B cell (primary cell): ENCODE measurements around the gene SFMBT1. TPM values are rescaled to one million over a fixed set of nuclear protein-coding genes. Genes with fewer than 3 reads are reported as not detected.

ENCODE experiments used
- ATAC-seq: fragments of 200-7000 bp; cut with Tn5 transposase; one replicate; pipeline ENCODE4 v1.10.0; 2021; ENCODE audit warnings: low read depth, mild to moderate bottlenecking, moderate number of reproducible peaks, moderate library complexity
- CTCF ChIA-PET: fragments of 350-600 bp; sonication (Branson Sonifier 250); formaldehyde crosslinking; loops from one replicate; lab custom pipeline; 2021; ENCODE audit warnings: antibody characterized with exemption, inconsistent platforms; lab: Charles Lee
- POLR2A ChIA-PET: fragments of 350-600 bp; sonication (Branson Sonifier 250); formaldehyde crosslinking; loops from one replicate; lab custom pipeline; 2021; ENCODE audit warnings: antibody characterized with exemption; lab: Charles Lee
- DNase-seq: peaks from one replicate; pipeline ENCODE4 v3.0.0; 2013
- H2AFZ ChIP-seq: 2 replicates; pipeline ENCODE4 v1.6.1; 2012; ENCODE audit warnings: mild to moderate bottlenecking, low read depth, low read length; ENCODE audit not compliant: insufficient read depth, poor library complexity, severe bottlenecking
- H3K27ac ChIP-seq, 2 donors: 1 replicate in 1 of 2; 2 replicates in 1 of 2; pipeline ENCODE4 v1.5.1; 2012 to 2013; ENCODE audit warnings: low read length in 2 of 2, mild to moderate bottlenecking in 2 of 2, moderate library complexity in 1 of 2
- H3K27me3 ChIP-seq, 4 experiments: fragments of 200-600 bp in 1 of 4; sonication (generic) in 1 of 4; replicated peaks in 1 of 4; 1 replicate in 2 of 4; 2 replicates in 2 of 4; pipeline versions ENCODE4 v1.6.1 to v1.7.0; 2013 to 2016; ENCODE audit warnings: low read length in 3 of 4, mild to moderate bottlenecking in 2 of 4, mixed read lengths in 1 of 4, moderate library complexity in 1 of 4; ENCODE audit not compliant: insufficient read depth in 4 of 4, control insufficient read depth in 3 of 4; ENCODE audit errors: control extremely low read depth in 1 of 4
- H3K36me3 ChIP-seq, 2 experiments: replicated peaks in 1 of 2; 1 replicate in 1 of 2; 2 replicates in 1 of 2; pipeline versions ENCODE4 v1.6.1 to v1.7.1; 2013; ENCODE audit warnings: low read length in 1 of 2; ENCODE audit not compliant: insufficient read depth in 2 of 2, control insufficient read depth in 1 of 2; ENCODE audit errors: control extremely low read depth in 1 of 2, extremely low read depth in 1 of 2
- H3K4me1 ChIP-seq, 2 donors: fragments of 200-600 bp in 1 of 2; sonication (generic) in 1 of 2; 1 replicate in 1 of 2; 2 replicates in 1 of 2; pipeline versions ENCODE4 v1.5.1 to v1.6.1; 2013 to 2017; ENCODE audit warnings: low read length in 2 of 2; ENCODE audit not compliant: control insufficient read depth in 2 of 2, insufficient read depth in 2 of 2
- H3K4me2 ChIP-seq: replicated peaks from 2 replicates; pipeline ENCODE3; 2012; ENCODE audit warnings: mild to moderate bottlenecking, low read depth, low read length; ENCODE audit not compliant: poor library complexity, severe bottlenecking
- H3K4me3 ChIP-seq, 5 experiments: fragments of 200-600 bp in 1 of 5; sonication (generic) in 1 of 5; 1 replicate in 3 of 5; 2 replicates in 2 of 5; pipeline versions ENCODE4 v1.5.1 to v1.7.0; 2011 to 2016; ENCODE audit warnings: low read length in 4 of 5, mild to moderate bottlenecking in 4 of 5, low read depth in 2 of 5, control low read depth in 1 of 5, moderate library complexity in 1 of 5; ENCODE audit not compliant: insufficient read depth in 1 of 5; ENCODE audit errors: control extremely low read depth in 1 of 5, extremely low read depth in 1 of 5
- H3K79me2 ChIP-seq: fragments of 200-600 bp; sonication (generic); one replicate; pipeline ENCODE4 v1.6.0; 2016; ENCODE audit warnings: low read length; ENCODE audit not compliant: control insufficient read depth, insufficient read depth
- H3K9ac ChIP-seq: fragments of 200-600 bp; sonication (generic); 2 replicates; pipeline ENCODE4 v1.6.1; 2017; ENCODE audit warnings: mild to moderate bottlenecking, low read length, moderate library complexity
- H3K9me3 ChIP-seq, 3 donors: one replicate each; pipeline versions ENCODE4 v1.6.1 to v1.7.1; 2013; ENCODE audit warnings: low read length in 2 of 3; ENCODE audit not compliant: control insufficient read depth in 2 of 3, insufficient read depth in 1 of 3; ENCODE audit errors: control extremely low read depth in 1 of 3
- H4K20me1 ChIP-seq: 2 replicates; pipeline ENCODE4 v1.6.0; 2012; ENCODE audit warnings: mild to moderate bottlenecking, low read length; ENCODE audit not compliant: insufficient read depth, control insufficient read depth, poor library complexity, severe bottlenecking
- H3K27ac Mint-ChIP-seq: one replicate; pipeline ENCODE4 v1.8.0; 2021; ENCODE audit warnings: mixed read lengths
- H3K27me3 Mint-ChIP-seq: one replicate; pipeline ENCODE4 v1.8.0; 2021; ENCODE audit warnings: mixed read lengths
- H3K4me1 Mint-ChIP-seq: one replicate; pipeline ENCODE4 v1.8.0; 2021; ENCODE audit warnings: mixed read lengths
- H3K4me3 Mint-ChIP-seq: one replicate; pipeline ENCODE4 v1.8.0; 2021; ENCODE audit warnings: mixed read lengths
- H3K9me3 Mint-ChIP-seq: one replicate; pipeline ENCODE4 v1.8.0; 2022; ENCODE audit warnings: mixed read lengths; ENCODE audit not compliant: insufficient read depth
- EZH2 ChIP-seq: IDR thresholded peaks from 2 replicates; pipeline ENCODE4 v1.6.1; 2012; ENCODE audit warnings: borderline replicate concordance, low read depth, mild to moderate bottlenecking, moderate library complexity, low read length; ENCODE audit not compliant: insufficient read depth, poor library complexity, severe bottlenecking
- WGBS: methylation state at CpG from one replicate; pipeline ENCODE4 v1.1.5; 2013; ENCODE audit warnings: missing lambda C conversion rate; ENCODE audit not compliant: insufficient coverage; 5-methylcytosine and 5-hydroxymethylcytosine counted together
- intact Hi-C: fragments of 100-400 bp; cut with micrococcal nuclease; formaldehyde crosslinking; loops from one replicate; pipeline ENCODE4 v1.10.0; 2022
- polyA plus RNA-seq: library from polyadenylated mRNA; depleted of rRNA; stranded (reverse); fragments of >200 nt; gene quantifications from 2 replicates; pipeline ENCODE4 v1.2.3, GENCODE V29; 2012
- total RNA-seq, 2 donors: library from RNA; stranded (reverse); fragments of 120-200 nt in 1 of 2; gene quantifications; 1 replicate in 1 of 2; 2 replicates in 1 of 2; pipeline versions ENCODE4 v1.2.3 to v1.2.4, GENCODE V29; 2013 to 2022
- TF ChIP-seq, protein P1 (sequence below): fragments of 200-600 bp; IDR thresholded peaks from one replicate; pipeline ENCODE4 v1.8.0; 2022; ENCODE audit warnings: antibody characterized with exemption, mild to moderate bottlenecking

The SFMBT1 gene
- total and polyA plus RNA-seq, 2 donors (not counting 1 experiment from before 2014, with no cell fraction given) = 9.9 to 55.8 TPM

DNA sequence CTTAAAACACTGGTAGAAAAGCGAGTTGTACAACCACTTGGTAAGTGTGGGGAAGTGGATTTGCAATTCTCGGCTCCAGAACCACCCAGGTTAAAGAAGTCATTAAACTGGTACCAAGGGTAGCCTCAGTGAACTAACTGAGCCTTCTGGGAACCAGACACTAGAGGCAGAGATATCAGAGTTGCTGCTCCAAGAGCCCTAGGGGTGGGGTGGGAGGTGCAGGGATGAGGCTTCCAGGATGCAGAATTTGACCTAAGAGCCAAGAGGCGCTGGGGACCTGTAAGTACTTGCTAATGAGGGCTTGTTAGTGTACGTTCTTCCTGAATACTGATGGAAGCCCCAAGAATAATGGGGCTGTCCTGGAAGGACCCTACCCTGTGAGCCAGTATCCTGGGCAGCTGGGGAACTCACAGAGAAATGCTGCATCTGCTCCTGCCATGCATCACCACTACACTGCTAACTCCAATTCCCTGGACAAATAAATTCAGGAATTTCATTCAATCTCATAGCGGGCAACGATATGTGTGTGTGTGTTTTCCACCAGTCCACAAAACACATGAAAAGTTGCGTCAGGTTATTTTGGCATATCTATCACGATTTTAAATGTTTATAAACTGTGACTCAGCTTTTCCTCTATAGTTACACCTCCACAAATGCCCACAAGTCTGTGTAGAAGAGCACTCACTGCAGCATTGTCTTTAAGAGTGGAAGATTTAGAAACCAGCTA lies 172.3 kb downstream of the SFMBT1 start:
- TF ChIP-seq, protein P1, sequence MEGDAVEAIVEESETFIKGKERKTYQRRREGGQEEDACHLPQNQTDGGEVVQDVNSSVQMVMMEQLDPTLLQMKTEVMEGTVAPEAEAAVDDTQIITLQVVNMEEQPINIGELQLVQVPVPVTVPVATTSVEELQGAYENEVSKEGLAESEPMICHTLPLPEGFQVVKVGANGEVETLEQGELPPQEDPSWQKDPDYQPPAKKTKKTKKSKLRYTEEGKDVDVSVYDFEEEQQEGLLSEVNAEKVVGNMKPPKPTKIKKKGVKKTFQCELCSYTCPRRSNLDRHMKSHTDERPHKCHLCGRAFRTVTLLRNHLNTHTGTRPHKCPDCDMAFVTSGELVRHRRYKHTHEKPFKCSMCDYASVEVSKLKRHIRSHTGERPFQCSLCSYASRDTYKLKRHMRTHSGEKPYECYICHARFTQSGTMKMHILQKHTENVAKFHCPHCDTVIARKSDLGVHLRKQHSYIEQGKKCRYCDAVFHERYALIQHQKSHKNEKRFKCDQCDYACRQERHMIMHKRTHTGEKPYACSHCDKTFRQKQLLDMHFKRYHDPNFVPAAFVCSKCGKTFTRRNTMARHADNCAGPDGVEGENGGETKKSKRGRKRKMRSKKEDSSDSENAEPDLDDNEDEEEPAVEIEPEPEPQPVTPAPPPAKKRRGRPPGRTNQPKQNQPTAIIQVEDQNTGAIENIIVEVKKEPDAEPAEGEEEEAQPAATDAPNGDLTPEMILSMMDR = no peak
- no peak for TF ChIP-seq EZH2
- H4K20me1 ChIP-seq = peaks cover 21% of the 10 kb centered on the region
- ChIA-PET POLR2A (no interaction called here), CTCF (no interaction called here)
- no peak overlapping the region for H3K27ac ChIP-seq
- H3K4me1 ChIP-seq = peaks cover 0 to 3% of the 10 kb centered on the region in 2 donors
- H3K9me3 Mint-ChIP-seq = no peaks in the 10 kb centered on the region
- H3K36me3 ChIP-seq = peaks cover 0 to under 1% of the 10 kb centered on the region in 2 experiments
- H3K27me3 ChIP-seq = no peaks in the 10 kb centered on the region
- H3K4me3 Mint-ChIP-seq = no peak overlapping the region
- no peak overlapping the region for H3K9ac ChIP-seq
- H3K27me3 Mint-ChIP-seq = no peaks in the 10 kb centered on the region
- no peaks in the 10 kb centered on the region for H3K9me3 ChIP-seq
- no peak for DNase-seq
- no peak overlapping the region for H3K4me3 ChIP-seq
- 91% methylated on average over 6 of the region's 8 CpGs for WGBS
- H3K4me2 ChIP-seq = no peak overlapping the region
- no peak for ATAC-seq
- H3K79me2 ChIP-seq = peaks cover 54% of the 10 kb centered on the region
- peaks cover 17% of the 10 kb centered on the region for H3K4me1 Mint-ChIP-seq
- H2AFZ ChIP-seq = no peak overlapping the region
- no peak overlapping the region for H3K27ac Mint-ChIP-seq
- intact Hi-C loops = no loop called here

DNA sequence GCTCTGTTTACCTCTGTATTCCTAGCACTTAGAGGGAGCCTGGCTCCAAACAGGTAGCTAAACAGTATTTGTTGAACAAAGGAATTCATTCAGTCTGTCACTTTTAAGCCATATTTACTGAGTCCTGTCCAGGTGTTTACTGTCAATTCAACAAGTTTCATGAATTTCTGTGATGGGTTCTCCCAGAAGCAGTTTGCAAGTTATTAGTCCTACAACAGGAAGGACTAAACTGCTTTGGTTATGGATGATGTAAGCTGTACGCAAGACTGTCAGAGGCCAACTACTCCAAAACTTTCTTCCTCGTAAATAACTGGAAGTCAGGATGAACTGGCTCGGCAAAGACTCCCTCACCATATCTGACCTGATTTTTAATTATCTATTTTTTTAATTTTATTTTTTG lies 173.6 kb downstream of the SFMBT1 start:
- TF ChIP-seq, protein P1 = no peak
- no peak for TF ChIP-seq EZH2
- H3K27ac ChIP-seq = no peak overlapping the region
- Mint-ChIP-seq H3K27ac (no peak overlapping the region), H3K4me3 (no peak overlapping the region), H3K27me3 (no peaks in the 10 kb centered on the region), H3K9me3 (no peaks in the 10 kb centered on the region), H3K4me1 (peaks cover 17% of the 10 kb centered on the region)
- DNase-seq = no peak
- peaks cover 0 to 3% of the 10 kb centered on the region in 2 donors for H3K4me1 ChIP-seq
- H3K79me2 ChIP-seq = peaks cover 42% of the 10 kb centered on the region
- H3K36me3 ChIP-seq = no peaks in the 10 kb centered on the region
- WGBS = 100% methylated on average over 1 of the region's 3 CpGs
- CTCF ChIA-PET = no interaction called here
- POLR2A ChIA-PET = no interaction called here
- no peaks in the 10 kb centered on the region for H3K27me3 ChIP-seq
- intact Hi-C loops = no loop called here
- H3K4me2 ChIP-seq = no peak overlapping the region
- H3K9ac ChIP-seq = no peak overlapping the region
- H3K4me3 ChIP-seq = no peak overlapping the region
- no peaks in the 10 kb centered on the region for H3K9me3 ChIP-seq
- H2AFZ ChIP-seq = no peak overlapping the region
- no peak for ATAC-seq
- H4K20me1 ChIP-seq = peaks cover 19% of the 10 kb centered on the region
